GM13977 (cell line): ENCODE results near the gene USP9X.

Experiments used
- DNase-seq: peaks from one replicate; pipeline ENCODE4 v3.0.0; 2012; ENCODE audit warnings: low spot score
- in situ Hi-C: fragments of 300-500 bp; cut with MboI; formaldehyde crosslinking; loops from one replicate; pipeline ENCODE4 v1.12.0; 2022; ENCODE audit warnings: low sequenced_read_pairs, low pct_unique_long_range_greater_than_20kb, mixed read lengths, inconsistent platforms; ENCODE audit not compliant: unreplicated experiment
- TF ChIP-seq, protein P1 (sequence below): IDR thresholded peaks from 2 replicates; pipeline ENCODE4 v1.5.1; 2012; ENCODE audit warnings: mild to moderate bottlenecking, control low read depth; ENCODE audit not compliant: insufficient read depth; ENCODE audit errors: extremely low read depth, missing control alignments

USP9X gene

DNA sequence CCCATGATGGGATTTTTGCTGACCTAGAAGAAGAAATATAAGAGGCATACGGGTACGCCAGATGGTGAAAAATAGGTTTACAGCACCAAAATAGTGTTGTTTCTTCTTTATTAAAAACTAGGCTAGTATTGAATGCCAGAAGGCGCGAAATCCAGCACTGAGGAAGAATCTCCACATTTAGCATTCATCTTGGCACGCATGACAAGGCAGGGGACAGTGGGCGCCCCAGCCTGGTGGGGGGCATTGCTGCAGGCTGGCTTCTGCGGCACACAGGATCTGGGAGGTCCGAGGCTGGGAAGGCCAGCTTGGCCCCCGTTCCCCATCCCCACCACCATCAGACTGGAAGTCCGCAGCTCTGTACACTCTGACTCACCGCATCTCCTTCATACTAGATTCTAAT is 173.0 kb downstream of the USP9X start:
- TF ChIP-seq, protein P1, sequence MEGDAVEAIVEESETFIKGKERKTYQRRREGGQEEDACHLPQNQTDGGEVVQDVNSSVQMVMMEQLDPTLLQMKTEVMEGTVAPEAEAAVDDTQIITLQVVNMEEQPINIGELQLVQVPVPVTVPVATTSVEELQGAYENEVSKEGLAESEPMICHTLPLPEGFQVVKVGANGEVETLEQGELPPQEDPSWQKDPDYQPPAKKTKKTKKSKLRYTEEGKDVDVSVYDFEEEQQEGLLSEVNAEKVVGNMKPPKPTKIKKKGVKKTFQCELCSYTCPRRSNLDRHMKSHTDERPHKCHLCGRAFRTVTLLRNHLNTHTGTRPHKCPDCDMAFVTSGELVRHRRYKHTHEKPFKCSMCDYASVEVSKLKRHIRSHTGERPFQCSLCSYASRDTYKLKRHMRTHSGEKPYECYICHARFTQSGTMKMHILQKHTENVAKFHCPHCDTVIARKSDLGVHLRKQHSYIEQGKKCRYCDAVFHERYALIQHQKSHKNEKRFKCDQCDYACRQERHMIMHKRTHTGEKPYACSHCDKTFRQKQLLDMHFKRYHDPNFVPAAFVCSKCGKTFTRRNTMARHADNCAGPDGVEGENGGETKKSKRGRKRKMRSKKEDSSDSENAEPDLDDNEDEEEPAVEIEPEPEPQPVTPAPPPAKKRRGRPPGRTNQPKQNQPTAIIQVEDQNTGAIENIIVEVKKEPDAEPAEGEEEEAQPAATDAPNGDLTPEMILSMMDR = no peak
- no peak for DNase-seq
- in situ Hi-C loops = no loop called here

DNA sequence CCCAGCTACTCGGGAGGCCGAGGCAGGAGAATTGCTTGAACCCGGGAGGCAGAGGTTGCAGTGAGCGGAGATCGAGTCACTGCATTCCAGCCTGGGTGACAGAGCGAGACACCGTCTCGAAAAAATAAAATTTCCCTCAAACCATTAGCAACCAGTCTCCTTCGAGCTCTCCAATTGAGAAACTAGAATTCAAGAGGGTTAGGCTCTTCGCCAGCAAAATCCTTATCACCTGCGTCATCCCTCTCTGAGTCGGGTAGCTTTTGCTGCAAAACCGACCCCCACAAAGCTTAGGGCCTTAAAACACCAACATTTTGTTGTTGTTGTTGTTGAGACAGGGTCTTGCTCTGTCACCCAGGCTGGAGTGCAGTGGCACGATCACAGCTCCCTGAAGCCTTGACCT is 173.6 kb downstream of the USP9X start:
- no peak for DNase-seq
- TF ChIP-seq, protein P1 = no peak
- in situ Hi-C loops = no loop called here

DNA sequence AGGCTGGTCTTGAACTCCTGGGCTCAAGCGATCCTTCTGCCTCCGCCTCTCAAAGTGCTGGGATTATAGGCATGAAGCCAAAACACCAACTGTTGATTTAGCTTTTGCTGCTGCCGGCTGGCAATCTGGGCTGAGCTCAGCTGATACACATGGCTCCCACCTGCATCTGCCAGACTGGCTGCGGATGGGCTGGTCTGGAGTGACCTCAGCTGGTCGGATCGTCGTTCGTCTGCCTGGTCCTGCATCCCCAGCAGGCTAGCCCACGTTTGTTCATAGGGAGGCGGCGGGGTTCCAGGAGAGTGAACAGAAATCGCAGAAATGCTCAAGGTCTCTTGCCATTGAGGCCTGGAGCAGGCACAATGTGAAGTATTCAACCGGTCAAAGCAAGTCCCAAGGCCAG is 174.3 kb downstream of the USP9X start:
- in situ Hi-C loops = no loop called here
- TF ChIP-seq, protein P1 = no peak
- DNase-seq = no peak

DNA sequence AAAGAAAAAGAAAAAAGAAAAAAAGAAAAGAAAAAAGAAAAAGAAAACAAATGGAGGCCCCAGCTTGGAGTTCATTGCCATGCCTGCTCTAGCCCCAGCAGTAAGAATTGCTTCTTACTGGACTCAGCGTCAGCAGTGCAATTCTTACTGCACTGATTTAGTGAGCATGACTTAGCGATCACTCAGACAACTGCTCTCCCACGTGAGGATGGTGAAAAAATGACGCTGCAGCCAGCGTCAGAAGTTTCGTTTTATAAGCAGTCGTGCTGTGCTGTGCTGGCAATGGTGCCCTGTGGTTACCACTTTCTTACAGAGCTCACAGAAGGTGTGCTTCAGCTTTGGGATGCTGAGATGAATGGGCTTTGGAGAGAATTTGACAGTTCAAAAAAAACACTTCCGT is 180.4 kb downstream of the USP9X start:
- in situ Hi-C loops = no loop called here
- DNase-seq = no peak
- TF ChIP-seq, protein P1 = no peak

DNA sequence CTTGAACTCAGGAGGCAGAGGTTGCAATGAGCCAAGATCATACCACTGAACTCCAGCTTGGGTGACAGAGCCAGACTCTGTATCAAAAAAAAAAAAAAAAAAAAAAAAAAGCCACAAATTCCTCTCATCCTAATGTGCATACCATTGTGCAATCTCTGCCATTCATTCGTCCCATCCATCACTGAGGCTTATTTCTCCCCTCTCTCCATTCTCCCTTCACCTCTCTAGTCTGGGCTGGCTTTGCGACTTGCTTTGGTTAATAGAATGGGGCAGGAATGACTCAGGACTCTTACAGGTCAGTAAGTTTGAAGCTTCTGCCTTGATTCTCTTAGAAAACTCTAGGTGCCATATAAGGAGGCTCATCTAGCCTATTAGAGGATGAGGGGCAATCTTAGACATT is 188.4 kb downstream of the USP9X start:
- DNase-seq = peak; percentile 12
- TF ChIP-seq, protein P1 = no peak
- in situ Hi-C loops = no loop called here

DNA sequence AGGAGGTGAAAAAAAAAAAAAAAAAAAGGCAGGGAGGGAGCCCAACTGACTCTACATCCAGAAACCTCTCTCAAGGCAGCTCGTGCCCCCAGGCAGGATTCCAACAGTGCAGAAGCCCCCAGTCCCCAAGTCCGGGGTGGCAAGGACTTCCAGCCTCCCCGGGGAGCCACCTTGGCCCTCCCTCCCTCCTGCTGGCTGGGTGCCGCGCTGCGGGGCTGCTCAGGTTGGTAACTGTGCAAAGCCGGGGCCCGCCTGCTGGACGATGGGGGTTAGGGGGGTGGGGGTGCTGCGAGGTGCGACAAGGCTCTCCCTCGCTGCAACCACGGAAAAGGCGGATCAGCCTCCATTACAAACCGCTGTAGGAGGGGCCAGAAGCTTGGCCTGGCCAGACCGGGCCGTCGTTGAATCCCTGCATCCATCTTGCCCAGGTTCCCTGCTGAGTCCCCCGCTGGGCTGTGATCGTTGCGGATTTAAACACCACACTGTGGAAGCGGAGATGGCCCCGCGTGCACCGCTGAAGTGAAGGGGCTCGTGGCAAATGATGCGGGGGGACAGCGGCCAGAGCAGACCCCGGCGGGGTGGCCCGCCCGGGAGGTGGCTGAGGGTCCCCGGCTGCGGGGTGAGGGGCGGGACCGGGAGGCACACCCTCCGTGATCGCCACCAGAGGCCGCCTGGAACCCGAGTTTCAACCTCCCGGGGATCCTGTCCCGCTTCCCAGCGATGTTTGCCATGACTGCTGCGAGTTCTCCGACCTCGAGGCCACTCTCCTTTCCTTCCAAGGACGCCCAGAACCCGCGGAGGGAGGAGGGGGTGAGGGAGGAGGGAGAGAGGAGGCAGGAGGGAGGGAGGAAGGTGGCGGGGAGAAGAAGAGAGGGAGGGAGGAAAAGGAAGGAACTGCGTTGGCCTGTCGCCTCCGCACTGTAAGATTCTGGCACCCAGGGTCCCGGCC is 190.7 kb downstream of the USP9X start:
- TF ChIP-seq, protein P1 = peak; percentile 74
- DNase-seq = peak; percentile 79
- in situ Hi-C loops = no loop called here
